HG03064 (cell line): ENCODE results near the gene TAF1B.
"Not testable (repeated sequence)": the region's sequence is repeated elsewhere in the genome, so short reads cannot be mapped to it uniquely, and the experiment has no call there.

Source experiments
- ATAC-seq: cut with Tn5 transposase; IDR thresholded peaks from one replicate; pipeline ENCODE4 v1.9.1; 2021; ENCODE audit warnings: low read depth; ENCODE audit not compliant: unreplicated experiment

Gene TAF1B

DNA sequence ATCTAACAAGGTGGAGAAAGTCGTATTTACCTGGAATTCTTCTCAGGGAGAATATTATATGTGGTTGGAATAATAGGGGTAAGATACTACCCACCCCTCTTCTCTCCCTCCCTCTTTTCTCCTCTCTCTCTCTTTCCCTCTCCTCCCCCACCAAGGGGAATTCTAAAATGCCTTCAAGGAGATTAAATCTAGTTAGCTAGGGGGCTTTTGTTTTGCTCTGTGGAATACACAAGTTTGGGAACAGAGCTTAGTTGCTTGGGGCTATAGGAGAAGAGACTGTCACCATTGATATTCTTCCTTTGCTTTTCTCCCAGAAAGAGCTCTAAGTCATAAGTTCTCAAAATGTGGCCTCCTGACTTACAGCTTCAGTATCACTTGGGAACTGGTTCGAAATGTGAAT, 34.5 kb downstream of the TAF1B start:
- no peak for ATAC-seq

DNA sequence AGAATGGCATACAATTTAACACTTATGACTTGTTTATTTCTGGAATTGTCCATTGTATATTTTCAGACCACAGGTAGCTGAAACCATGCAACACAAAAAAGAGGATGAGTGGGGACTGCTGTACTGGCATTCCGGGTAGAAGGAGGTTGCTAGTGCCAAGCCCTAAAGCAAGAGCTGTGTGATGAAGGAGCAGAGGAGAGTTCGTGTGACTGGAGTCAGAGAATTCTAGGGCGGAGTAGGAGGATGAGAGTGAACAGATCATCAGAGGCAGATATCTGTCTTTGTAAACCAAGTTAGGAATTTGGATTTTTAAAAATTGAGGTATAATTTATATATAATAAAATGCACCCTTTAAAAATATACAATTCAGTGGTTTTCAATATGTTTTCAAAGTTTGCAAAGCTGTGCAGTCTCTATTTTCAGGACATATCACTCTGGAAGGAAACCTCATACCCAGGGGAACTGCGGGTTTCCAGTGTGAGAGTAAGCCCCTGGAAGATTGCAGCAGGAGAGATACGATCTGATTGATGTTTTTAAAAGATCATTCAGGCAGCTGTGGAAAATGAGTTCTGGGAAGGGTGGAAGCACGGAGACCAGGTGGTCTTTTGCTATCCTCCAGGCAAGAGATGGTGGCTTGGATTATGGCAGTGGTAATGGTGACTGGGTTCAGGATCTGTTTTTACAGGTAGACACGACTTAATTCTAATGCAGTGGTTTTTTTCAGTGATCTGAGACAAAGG, 36.4 kb downstream of the TAF1B start:
- ATAC-seq = no peak

DNA sequence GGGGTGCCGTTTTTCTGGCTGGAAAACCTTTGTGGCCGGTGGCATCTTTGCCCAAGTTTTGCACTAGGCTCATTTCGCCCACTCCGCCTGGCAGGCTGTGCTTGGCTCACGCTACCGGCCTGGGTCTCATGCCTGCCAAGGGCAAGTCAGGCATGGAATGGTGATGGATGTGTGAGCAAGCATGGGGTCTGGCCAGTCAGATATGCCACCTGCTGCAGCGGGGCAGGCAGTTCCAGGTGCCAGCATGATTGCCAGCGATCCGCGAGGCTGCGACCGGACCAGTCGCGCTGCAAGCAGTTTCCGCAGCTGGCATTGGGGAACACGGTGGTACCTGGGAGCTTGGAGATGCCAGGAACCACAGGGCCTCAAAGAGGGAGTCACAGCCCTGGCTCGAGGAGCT, 40.6 kb downstream of the TAF1B start:
- ATAC-seq = no peak

DNA sequence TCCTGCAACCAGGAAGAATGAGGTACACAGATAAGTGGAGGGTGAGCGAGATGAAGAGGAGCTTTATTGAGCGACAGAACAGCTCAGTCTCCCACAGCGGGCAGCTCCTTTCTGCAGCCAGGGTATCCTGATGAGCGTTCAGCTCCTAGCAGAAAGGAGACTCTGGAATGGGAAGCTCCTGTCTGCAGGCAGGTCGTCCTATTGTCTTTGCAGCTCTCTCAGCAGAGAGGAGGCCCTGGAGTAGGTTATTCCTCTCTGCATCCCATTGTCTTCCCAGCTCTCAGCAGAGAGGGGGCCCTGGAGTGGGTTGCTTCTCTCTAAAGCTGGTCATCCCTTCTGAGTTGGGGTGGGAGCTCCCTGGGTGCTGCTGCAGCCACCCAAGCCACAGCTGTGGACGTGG, 41.2 kb downstream of the TAF1B start:
- ATAC-seq = no peak

DNA sequence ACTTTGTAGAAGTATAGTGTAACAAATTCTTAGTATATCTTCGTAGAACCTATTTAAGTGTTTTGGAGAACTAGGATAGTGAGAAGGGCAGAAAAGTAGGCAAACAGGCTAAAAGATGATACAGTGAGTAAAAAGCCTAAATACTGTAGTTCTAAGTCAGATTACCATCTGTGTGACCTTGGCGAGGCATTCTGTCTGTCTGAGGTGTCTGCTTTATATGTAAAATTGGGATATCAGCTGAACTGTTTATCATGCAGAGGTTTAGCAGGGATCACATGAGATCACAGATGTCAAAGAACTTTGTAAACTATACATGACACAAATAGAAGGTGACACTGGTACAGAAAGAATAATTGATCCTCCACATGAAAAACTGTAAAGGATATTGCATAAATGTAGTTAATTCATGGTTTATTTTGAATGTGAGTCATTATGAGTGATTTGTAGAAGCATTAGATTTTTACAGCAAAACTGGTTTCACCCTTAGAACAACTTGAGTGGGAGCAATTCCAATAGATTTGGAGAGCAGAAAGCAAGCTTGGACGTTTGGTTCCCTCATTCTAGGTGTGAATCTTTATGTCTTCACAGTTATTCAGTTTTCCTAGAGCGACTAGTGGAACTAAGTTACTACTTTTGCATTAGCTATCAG, 41.9 kb downstream of the TAF1B start:
- ATAC-seq = no peak

DNA sequence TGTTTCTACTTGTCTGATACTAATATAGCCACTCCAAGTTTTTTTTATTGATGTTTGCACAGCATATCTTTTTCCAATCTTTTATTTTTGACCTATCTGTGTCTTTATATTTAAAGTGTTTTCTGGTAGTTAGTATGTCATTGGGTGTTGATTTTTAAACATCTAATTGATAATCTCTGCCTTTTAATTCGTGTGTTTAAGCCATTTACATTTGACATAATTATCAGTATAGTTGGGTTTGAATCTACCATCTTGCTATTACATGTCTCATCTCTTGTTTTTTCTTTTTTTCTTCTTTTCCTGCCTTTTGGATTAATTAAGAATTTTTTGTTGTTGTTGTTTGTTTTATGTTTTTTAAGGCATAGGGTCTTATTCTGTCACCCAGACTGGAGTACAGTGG, 44.2 kb downstream of the TAF1B start:
- ATAC-seq = no peak

DNA sequence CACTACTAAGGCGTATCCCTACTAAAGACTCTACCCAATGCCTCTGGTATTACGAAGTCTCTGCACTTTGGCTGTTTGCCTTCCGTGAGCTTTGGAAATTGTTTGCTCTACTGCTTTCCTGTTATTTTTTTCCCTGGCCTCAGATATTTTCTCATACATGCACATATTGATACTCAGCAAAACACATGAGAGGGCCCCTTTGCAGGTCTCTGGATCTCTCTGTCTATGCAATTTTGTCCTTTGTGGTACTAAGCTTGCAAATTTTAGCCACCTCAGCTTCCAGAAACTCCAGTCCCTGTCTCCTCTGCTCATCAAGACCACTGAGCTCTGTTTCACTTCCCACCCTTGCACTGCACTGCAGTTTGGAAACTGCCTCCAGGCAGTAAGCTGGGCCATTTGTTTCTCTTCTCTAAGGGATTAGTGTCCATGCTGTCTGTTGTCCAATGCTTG, 46.6 kb downstream of the TAF1B start:
- ATAC-seq = no peak

DNA sequence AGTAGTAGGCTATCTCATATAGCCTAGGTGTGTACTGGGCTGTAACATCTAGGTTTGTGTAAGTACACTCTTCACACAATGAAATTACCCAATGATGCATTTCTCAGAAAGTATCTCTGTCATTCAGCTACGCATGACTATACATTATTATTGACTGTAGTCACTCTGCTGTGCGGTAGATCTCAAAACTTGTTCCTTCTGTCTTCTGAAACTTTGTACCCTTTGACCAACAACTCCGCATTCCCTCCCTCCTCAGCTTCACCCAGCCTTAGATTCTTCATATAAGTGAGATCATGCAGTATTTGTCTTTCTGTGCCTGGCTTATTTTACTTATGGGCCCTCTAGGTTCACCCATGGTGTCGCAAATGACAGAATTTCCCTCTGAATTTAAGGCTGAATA, 49.0 kb downstream of the TAF1B start:
- no peak for ATAC-seq

DNA sequence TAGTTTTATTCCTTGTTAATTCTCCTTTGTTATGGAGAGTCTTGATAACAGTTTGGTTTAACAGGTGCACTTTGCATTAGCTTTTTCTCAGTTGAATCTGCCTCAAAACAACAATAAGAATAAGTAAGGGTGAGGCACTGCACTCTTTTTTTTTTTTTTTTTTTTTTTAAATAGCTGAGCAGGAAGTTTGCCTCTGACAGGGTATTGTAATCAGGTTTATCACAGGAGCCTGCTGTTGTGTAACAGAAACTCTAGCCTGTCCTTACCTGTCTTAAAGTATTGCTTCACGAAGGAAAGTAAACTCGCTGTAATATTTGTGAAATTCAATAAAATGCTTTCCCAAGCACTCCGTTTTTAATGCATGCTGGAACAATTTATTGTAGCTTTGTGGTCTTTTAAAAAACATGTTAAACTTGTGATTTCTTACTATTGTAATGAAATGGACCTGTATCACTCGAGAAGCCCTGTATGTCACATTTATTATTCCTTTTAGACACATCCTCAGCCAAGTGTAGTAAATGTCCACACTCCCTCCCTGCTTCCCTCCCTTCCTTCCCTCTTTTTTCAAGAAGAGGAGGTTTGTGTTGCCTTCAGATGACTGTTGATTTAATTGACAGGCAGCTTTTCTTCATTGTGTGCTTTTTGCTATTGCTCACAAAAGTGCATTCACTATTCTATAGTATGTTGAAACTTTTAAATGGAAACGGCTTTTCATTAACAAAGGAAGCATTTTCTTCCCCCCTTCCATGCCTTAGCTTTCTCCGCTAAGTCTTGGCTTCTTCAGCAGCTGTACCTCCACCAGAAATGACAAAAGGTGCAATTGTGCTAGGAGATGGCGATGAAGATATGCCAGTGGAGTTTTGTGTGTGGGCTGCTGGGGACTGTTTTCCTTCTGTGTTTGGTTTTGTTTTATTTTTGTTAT, 52.7 kb downstream of the TAF1B start:
- ATAC-seq = no peak

DNA sequence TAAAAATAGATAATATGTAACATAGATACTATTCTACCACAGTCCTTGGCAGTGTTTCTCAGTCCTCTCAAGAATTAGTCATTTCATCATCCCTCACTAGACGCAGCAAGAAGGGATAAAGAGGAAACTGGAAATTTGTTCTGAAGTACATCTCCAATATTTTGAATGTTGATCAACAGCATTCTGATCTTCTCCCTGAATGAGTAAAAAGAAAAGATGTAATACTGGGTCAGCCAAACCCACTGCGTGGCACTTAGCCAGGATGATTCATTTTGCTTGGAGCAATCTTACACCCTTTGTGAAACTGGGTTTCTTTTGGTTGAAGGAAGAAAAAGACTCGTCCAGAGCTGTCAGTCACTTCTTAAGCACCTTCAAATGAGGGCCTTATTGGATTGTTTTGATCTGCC, 54.1 kb downstream of the TAF1B start:
- ATAC-seq = no peak

DNA sequence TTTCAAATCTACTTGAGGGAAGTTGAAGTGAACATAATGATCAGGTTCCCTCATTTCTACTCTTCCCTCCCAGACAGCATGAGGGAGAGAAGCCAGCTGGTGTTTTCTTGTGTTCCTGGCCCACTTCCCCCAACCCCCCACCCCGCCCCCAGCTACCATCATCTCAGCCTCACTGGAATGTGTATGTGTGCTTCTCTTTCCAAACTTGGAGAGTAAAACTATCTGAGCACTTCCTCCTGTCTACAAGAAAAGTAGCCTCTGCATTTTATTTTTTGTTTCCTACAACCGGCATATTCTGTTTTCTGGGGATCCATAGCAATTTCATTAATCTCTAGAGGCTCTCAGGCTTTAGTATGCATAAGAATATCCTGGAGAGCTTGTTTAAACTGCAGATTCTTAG, 54.6 kb downstream of the TAF1B start:
- ATAC-seq = no peak

DNA sequence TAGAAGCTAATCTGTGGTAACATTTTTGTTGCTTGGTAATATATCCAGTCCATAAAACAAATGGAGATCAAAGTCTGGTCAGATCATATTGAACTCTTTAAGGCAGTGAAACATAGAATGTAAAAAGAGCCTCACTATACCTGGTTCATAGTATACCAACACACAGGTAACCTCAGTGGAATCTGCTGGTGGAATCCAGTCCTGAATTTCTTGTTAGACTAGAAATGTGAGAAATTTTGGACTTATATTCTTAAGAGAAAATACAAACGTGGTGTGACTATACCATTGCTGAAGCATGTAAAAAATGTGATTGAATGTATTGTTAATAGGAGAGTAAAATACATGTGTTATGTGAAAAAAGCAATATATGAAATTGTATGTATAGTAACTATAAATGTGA, 62.1 kb downstream of the TAF1B start:
- ATAC-seq = no peak

DNA sequence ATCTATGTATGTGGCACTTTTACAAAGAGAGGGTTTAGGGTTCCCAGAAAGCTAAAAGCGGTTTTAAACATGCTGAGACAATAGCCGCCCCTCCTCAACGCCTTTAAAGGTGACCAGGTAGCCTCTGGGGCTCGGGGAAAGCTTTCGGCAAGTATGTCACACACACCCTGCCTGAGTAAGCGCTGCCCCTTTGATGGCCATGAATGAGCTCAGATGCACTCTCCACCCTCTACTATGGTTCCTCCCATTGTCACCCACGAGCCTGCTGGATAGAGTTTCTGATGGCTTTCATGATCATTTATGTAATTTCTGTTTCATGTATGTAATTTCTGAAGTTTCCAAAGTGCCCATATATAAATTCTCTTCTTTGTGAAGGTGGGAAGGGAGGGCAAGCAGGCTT, 64.1 kb downstream of the TAF1B start:
- no peak for ATAC-seq

DNA sequence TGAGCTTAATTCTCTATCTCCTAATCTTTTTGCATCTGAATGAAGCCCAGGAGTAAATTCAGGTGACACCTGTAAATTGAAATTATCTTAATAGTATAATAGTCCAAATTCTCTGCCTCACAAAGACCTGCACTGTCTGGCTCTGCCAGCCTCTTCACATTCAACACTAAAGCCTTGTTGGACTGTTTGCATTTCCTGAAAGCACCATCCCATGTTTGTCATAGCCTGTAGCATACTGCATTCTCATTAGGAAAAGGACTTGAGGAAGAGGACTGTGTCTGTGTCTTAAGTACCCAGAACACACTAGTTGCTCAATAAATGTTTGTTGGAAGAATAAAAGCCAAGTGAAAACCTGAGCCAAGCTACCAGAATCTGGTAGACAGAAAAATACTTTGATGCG, 65.4 kb downstream of the TAF1B start:
- ATAC-seq = no peak

DNA sequence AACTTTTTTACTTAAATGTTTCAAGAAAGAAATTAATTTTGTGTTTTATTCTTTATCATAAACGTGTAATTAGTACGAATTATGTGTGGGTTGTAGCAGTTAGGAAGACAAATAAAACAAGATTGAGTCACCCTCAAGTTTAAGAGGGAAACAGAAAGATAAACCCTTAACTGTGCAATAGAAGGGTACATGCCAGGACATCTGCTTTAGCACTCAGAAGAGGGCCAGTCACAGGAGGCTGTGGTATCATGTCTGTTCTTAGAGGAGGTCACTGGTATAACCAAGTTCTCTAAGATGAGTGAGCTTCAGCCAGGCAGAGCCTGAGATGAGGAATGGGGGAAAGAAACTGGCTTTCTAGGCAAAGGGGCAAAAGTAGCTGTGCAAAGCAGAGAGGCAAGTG, 65.8 kb downstream of the TAF1B start:
- ATAC-seq = no peak

DNA sequence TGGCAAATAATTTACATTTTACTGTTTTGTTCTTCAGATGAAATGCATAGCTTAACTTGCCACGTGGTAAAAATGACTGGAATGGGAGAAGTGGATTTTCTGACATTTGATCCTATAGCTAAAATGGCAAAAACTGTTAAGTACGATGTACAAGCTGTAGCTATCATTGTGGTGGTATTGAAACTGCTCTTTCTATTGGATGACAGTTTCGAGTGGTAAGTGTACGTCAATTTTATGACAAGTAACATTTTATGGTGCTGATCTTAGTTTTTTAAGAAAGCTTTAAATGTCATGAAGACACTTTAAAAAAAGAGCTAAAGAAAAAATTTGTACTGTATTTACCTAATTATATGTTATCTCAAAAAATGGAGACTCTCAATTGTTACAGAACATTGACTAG, 67.4 kb downstream of the TAF1B start:
- ATAC-seq = no peak

DNA sequence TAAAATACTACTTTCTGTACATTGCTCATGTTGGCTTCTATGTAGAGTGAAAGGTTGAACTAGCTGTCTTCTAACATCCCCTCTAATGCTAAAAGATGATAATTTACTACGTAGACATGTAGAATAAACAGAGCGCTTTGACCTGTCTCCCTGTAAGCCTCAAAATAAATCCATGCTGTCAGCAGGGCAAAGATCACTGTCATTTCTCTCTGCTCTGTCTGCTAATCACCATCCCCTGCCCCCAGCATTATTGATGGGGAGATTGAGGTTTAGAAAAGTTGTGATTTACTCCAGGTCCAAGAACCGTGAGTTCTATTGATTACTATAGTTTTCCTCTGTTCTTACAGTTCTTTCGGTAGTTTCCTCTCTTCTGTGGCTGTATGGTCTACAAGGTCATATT, 69.2 kb downstream of the TAF1B start:
- ATAC-seq = no peak

DNA sequence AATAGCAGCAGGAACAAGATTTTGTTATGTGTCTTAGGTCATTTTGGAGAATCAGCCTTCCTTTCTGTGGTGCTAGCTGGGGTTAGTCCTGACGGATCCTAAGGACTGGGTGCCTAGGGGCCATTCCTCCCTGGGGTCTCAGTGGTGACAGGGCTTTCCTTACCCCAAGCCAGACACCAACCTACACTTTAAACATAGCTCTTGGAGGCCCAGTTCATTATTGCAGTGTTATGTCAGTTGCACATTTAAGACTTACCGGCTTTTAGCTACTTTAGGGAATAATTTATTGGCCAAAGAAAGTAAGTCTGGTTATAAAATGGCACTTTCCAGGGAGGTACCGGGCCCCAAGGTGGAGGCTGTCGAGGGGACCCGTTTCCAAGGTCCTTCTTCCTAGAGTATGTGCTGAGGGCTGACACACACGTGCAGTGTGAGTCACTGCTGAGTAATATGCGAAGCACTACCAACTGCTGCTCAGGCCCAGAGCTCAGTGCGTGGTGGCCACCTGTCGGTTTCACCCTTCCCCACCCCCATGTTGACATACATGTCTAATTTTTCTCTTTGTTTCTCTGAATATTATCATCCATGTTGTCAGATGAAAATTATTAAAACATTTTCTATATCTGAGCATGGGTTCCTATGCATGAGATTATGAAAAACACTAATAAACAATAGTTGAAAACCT, 71.3 kb downstream of the TAF1B start:
- peak; percentile 93 for ATAC-seq

DNA sequence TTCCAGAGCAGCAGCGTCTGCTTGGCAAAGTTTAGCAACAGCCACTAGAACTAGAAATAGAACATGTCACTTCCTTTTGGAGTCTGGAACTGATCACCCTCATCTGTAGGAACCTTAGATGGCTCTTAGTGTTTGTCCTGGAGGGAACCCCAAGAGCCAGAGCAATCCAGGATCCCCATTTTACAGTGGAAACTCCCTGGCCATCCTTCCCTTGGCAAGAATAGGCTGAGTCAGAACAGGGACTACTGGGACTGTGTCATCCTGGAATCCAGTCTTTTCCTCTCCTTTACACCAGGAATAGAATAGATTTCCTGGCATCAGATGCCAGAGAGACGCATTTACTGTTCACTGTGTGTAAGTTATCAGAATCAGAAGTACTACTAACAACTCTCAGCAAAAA, 75.0 kb downstream of the TAF1B start:
- ATAC-seq = no peak

DNA sequence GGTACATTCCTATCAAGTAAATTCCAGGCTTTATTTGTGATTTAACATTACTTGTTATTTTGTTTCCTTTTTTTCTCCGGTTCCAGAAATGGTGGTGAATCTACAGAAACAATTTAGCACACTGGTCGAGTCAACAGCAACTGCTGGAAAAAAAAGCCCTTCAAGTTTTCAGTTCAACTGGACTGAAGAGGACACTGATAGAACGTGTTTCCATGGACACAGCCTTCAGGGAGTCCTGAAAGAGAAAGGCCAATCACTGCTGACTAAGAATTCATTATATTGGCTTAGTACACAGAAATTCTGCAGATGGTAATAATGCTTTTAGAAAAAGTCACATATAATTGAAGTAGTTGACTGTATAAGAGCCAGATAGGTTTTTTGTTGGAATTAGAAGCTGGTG, 76.2 kb downstream of the TAF1B start:
- no peak for ATAC-seq

DNA sequence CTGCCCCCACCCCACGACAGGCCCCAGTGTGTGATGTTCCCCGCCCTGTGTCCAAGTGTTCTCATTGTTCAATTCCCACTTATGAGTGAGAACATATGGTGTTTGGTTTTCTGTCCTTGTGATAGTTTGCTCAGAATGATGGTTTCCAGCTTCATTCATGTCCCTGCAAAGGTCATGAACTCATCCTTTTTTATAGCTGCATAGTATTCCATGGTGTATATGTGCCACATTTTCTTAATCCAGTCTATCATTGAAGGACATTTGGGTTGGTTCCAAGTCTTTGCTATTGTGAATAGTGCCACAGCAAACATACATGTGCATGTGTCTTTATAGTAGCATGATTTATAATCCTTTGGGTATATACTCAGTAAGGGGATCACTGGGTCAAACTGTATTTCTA, 83.7 kb downstream of the TAF1B start:
- ATAC-seq = not testable (repeated sequence)
